HG03521 (cell line): Measurements from ENCODE around the gene EPS8L2.

ENCODE experiments used
- ATAC-seq: cut with Tn5 transposase; IDR thresholded peaks from one replicate; pipeline ENCODE4 v1.9.1; 2021; ENCODE audit warnings: mild to moderate bottlenecking, moderate library complexity; ENCODE audit not compliant: unreplicated experiment

The EPS8L2 gene

GRCh38 chr11:705646-706438 is at the start of gene EPS8L2:
EPS8L2 (plus strand) TSS chr11:706231; CDS start chr11:709408, 3,177 bp downstream.
- ATAC-seq: no peak

- no peak for ATAC-seq
Measured at GRCh38 chr11:656426-656825, 49.6 kb upstream of the EPS8L2 start.

- ATAC-seq: no peak
Measured at GRCh38 chr11:656866-657265, 49.2 kb upstream of the EPS8L2 start.

GRCh38 chr11:657691-658126 is 48.3 kb upstream of the EPS8L2 start:
- ATAC-seq: no peak

- no peak for ATAC-seq
Measured at GRCh38 chr11:659532-660085, 46.4 kb upstream of the EPS8L2 start.

- ATAC-seq: no peak
Measured at GRCh38 chr11:660281-660680, 45.8 kb upstream of the EPS8L2 start.

GRCh38 chr11:660681-661444 is 45.2 kb upstream of the EPS8L2 start:
- no peak for ATAC-seq

- ATAC-seq: no peak
Measured at GRCh38 chr11:662689-663274, 43.2 kb upstream of the EPS8L2 start.

GRCh38 chr11:665062-665703 is 40.8 kb upstream of the EPS8L2 start:
- ATAC-seq: no peak

- no peak for ATAC-seq
Measured at GRCh38 chr11:665704-666281, 40.2 kb upstream of the EPS8L2 start.

GRCh38 chr11:673866-674265 is 32.2 kb upstream of the EPS8L2 start:
- ATAC-seq: no peak

GRCh38 chr11:674406-674805 is 31.6 kb upstream of the EPS8L2 start:
- no peak for ATAC-seq

GRCh38 chr11:678297-678696 is 27.7 kb upstream of the EPS8L2 start:
- no peak for ATAC-seq

- ATAC-seq: no peak
Measured at GRCh38 chr11:679271-680207, 26.5 kb upstream of the EPS8L2 start.

GRCh38 chr11:680476-680875 is 25.6 kb upstream of the EPS8L2 start:
- ATAC-seq: no peak

GRCh38 chr11:680970-681369 is 25.1 kb upstream of the EPS8L2 start:
- no peak for ATAC-seq

- no peak for ATAC-seq
Measured at GRCh38 chr11:686451-687243, 19.4 kb upstream of the EPS8L2 start.

GRCh38 chr11:687751-688150 is 18.3 kb upstream of the EPS8L2 start:
- no peak for ATAC-seq

GRCh38 chr11:688681-689080 is 17.4 kb upstream of the EPS8L2 start:
- ATAC-seq: no peak
